K562 (cell line): ENCODE measurements around the gene GLP1R.

Experiments used
- ELF4 ChIP-seq: fragments of 450-650 bp; formaldehyde crosslinking; IDR thresholded peaks from 2 replicates; pipeline ENCODE4 v1.4.0; 2022; ENCODE audit warnings: missing genetic modification characterization
- SMARCC2 ChIP-seq: fragments of 450-650 bp; IDR thresholded peaks from 2 replicates; pipeline ENCODE4 v1.6.1; 2017; ENCODE audit warnings: antibody characterized with exemption, moderate library complexity, mild to moderate bottlenecking, low read depth

- TF ChIP-seq ELF4 (CRISPR knock-in tag) (no peak), SMARCC2 (no peak; the same call in 1 of the 2 replicates)
Measured at GRCh38 chr6:39114388-39114703, 65.8 kb downstream of the GLP1R start.
